Fibroblast of lung (primary cell): Measurements from ENCODE around the gene DEGS2. TPM values are rescaled to one million over a fixed set of nuclear protein-coding genes. Genes with fewer than 3 reads are reported as not detected.

Experiments
- DNase-seq, 2 donors: peaks; one replicate each; pipeline versions ENCODE4 v3.0.0 to v3.0.0-alpha.2; 2010; ENCODE audit warnings: low read depth in 2 of 2
- H2AFZ ChIP-seq: 2 replicates; pipeline ENCODE4 v1.5.1; 2012; ENCODE audit warnings: low read length, control low read depth, inconsistent platforms
- H3K27ac ChIP-seq: 2 replicates; pipeline ENCODE4 v1.5.1; 2011; ENCODE audit warnings: low read length, control low read depth; ENCODE audit not compliant: insufficient read depth
- H3K27me3 ChIP-seq: 2 replicates; pipeline ENCODE4 v1.5.1; 2011; ENCODE audit warnings: mild to moderate bottlenecking, low read length; ENCODE audit not compliant: control insufficient read depth, insufficient read depth
- H3K36me3 ChIP-seq: 2 replicates; pipeline ENCODE4 v1.5.1; 2011; ENCODE audit warnings: low read length; ENCODE audit not compliant: control insufficient read depth, insufficient read depth
- H3K4me1 ChIP-seq: 2 replicates; pipeline ENCODE4 v1.5.1; 2011; ENCODE audit warnings: low read length; ENCODE audit not compliant: control insufficient read depth, insufficient read depth; ENCODE audit errors: extremely low read depth
- H3K4me2 ChIP-seq: 2 replicates; pipeline ENCODE4 v1.5.1; 2011; ENCODE audit warnings: low read length, control low read depth; ENCODE audit not compliant: insufficient read depth; ENCODE audit errors: extremely low read depth
- H3K4me3 ChIP-seq, 4 experiments: fragments of 200-600 bp in 1 of 4; sonication (generic) in 1 of 4; replicated peaks in 1 of 4; 2 replicates each; pipeline ENCODE4 v1.5.1; 2011 to 2016; ENCODE audit warnings: low read length in 4 of 4, low read depth in 3 of 4, mild to moderate bottlenecking in 3 of 4, control low read depth in 2 of 4, inconsistent platforms in 1 of 4, mixed read lengths in 1 of 4; ENCODE audit not compliant: insufficient read depth in 1 of 4; ENCODE audit errors: control extremely low read depth in 1 of 4
- H3K79me2 ChIP-seq: 2 replicates; pipeline ENCODE4 v1.5.1; 2012; ENCODE audit warnings: mild to moderate bottlenecking, low read length, inconsistent platforms; ENCODE audit not compliant: control insufficient read depth, insufficient read depth
- H3K9ac ChIP-seq: 2 replicates; pipeline ENCODE4 v1.5.1; 2011; ENCODE audit warnings: mild to moderate bottlenecking, low read length, control low read depth; ENCODE audit not compliant: insufficient read depth
- H3K9me3 ChIP-seq: 2 replicates; pipeline ENCODE4 v1.5.1; 2012; ENCODE audit warnings: low read depth, low read length; ENCODE audit not compliant: control insufficient read depth, insufficient read depth
- H4K20me1 ChIP-seq: 2 replicates; pipeline ENCODE4 v1.5.1; 2011; ENCODE audit warnings: low read length; ENCODE audit not compliant: control insufficient read depth, insufficient read depth; ENCODE audit errors: extremely low read depth
- CTCF ChIP-seq, 2 donors: IDR thresholded peaks in 1 of 2; conservative IDR thresholded peaks in 1 of 2; 1 replicate in 1 of 2; 2 replicates in 1 of 2; pipeline ENCODE4 v1.5.1; 2011 to 2012; ENCODE audit warnings: low read length in 2 of 2, control low read depth in 1 of 2, inconsistent platforms in 1 of 2, low read depth in 1 of 2, mild to moderate bottlenecking in 1 of 2
- EZH2 ChIP-seq: IDR thresholded peaks from 2 replicates; pipeline ENCODE4 v1.5.1; 2012; ENCODE audit warnings: low read length, control low read depth, mild to moderate bottlenecking; ENCODE audit errors: missing control alignments
- polyA plus RNA-seq, 2 donors: library from polyadenylated mRNA; depleted of rRNA in 1 of 2; stranded (reverse) in 1 of 2; unstranded in 1 of 2; fragments of >200 nt; gene quantifications; 2 replicates each; pipeline ENCODE4 v1.2.1, GENCODE V29; 2011 to 2012; ENCODE audit warnings: missing spikeins in 1 of 2
- total RNA-seq: library from RNA; depleted of rRNA; stranded (reverse); fragments of >200 nt; gene quantifications from 2 replicates; pipeline ENCODE4 v1.2.1, GENCODE V29; 2014

Gene DEGS2
- total and polyA plus RNA-seq, 2 donors (not counting 1 experiment from before 2014, with no cell fraction given): under 0.01 TPM; not detected in 1

- DNase-seq: no peak
- H3K79me2 ChIP-seq: no peaks in the 10 kb centered on the region
- H2AFZ ChIP-seq: no peak overlapping the region
- no peak overlapping the region for H3K4me3 ChIP-seq
- no peaks in the 10 kb centered on the region for H4K20me1 ChIP-seq
- no peaks in the 10 kb centered on the region for H3K4me1 ChIP-seq
- H3K9me3 ChIP-seq: no peaks in the 10 kb centered on the region
- TF ChIP-seq EZH2 (no peak), CTCF (conservative IDR thresholded peaks at IDR 0.05 in 1 of 2, IDR thresholded peaks at IDR 0.05 in 1 of 2; ENCODE audit: low read depth in 1 of 2, low read length in 2 of 2) (no peak)
- no peak overlapping the region for H3K9ac ChIP-seq
- no peak overlapping the region for H3K4me2 ChIP-seq
- H3K36me3 ChIP-seq: no peaks in the 10 kb centered on the region
- H3K27me3 ChIP-seq: no peaks in the 10 kb centered on the region
- H3K27ac ChIP-seq: no peak overlapping the region
Measured at GRCh38 chr14:100143523-100143922, 15.9 kb downstream of the DEGS2 start.

GRCh38 chr14:100142073-100143040 is 17.1 kb downstream of the DEGS2 start:
- no peak overlapping the region for H3K27ac ChIP-seq
- no peak for TF ChIP-seq EZH2
- no peak for TF ChIP-seq CTCF (conservative IDR thresholded peaks at IDR 0.05 in 1 of 2, IDR thresholded peaks at IDR 0.05 in 1 of 2; ENCODE audit: low read depth in 1 of 2, low read length in 2 of 2)
- no peak overlapping the region for H3K4me2 ChIP-seq
- H2AFZ ChIP-seq: no peak overlapping the region
- DNase-seq: no peak
- no peak overlapping the region for H3K9ac ChIP-seq
- no peaks in the 10 kb centered on the region for H3K9me3 ChIP-seq
- no peak overlapping the region for H3K4me3 ChIP-seq
- H4K20me1 ChIP-seq: no peaks in the 10 kb centered on the region
- H3K4me1 ChIP-seq: no peaks in the 10 kb centered on the region
- H3K27me3 ChIP-seq: no peaks in the 10 kb centered on the region
- H3K36me3 ChIP-seq: no peaks in the 10 kb centered on the region
- no peaks in the 10 kb centered on the region for H3K79me2 ChIP-seq

- no peak overlapping the region for H2AFZ ChIP-seq
- TF ChIP-seq CTCF (conservative IDR thresholded peaks at IDR 0.05 in 1 of 2, IDR thresholded peaks at IDR 0.05 in 1 of 2; ENCODE audit: low read depth in 1 of 2, low read length in 2 of 2) (no peak), EZH2 (no peak)
- no peaks in the 10 kb centered on the region for H3K36me3 ChIP-seq
- no peaks in the 10 kb centered on the region for H3K27me3 ChIP-seq
- H3K4me3 ChIP-seq: no peak overlapping the region
- H3K79me2 ChIP-seq: no peaks in the 10 kb centered on the region
- no peaks in the 10 kb centered on the region for H4K20me1 ChIP-seq
- H3K9me3 ChIP-seq: no peaks in the 10 kb centered on the region
- no peak overlapping the region for H3K4me2 ChIP-seq
- no peak overlapping the region for H3K9ac ChIP-seq
- no peaks in the 10 kb centered on the region for H3K4me1 ChIP-seq
- H3K27ac ChIP-seq: no peak overlapping the region
- DNase-seq: no peak
Measured at GRCh38 chr14:100141098-100141497, 18.3 kb downstream of the DEGS2 start.
